Suprapubic skin (tissue), 4 donors: ENCODE measurements around the gene MAD1L1. TPM values are rescaled to one million over a fixed set of nuclear protein-coding genes. Genes with fewer than 3 reads are reported as not detected.

Experiments used
- DNase-seq, 2 donors: peaks; one replicate each; pipeline ENCODE4 v3.0.0-alpha.2; 2019; ENCODE audit warnings: low spot score in 2 of 2
- H3K27ac ChIP-seq: fragments of 200-600 bp; sonication (generic); one replicate; pipeline ENCODE4 v1.5.1; 2019
- H3K27me3 ChIP-seq: fragments of 200-600 bp; sonication (generic); one replicate; pipeline ENCODE4 v1.5.1; 2019
- H3K36me3 ChIP-seq: fragments of 200-600 bp; sonication (generic); one replicate; pipeline ENCODE4 v1.5.1; 2019
- H3K4me1 ChIP-seq: fragments of 200-600 bp; sonication (generic); one replicate; pipeline ENCODE4 v1.5.1; 2019
- H3K4me3 ChIP-seq: fragments of 200-600 bp; sonication (generic); one replicate; pipeline ENCODE4 v1.5.1; 2019; ENCODE audit warnings: mild to moderate bottlenecking
- H3K9me3 ChIP-seq: fragments of 200-600 bp; sonication (generic); one replicate; pipeline ENCODE4 v1.5.1; 2019
- CTCF ChIP-seq, 2 donors: fragments of 200-600 bp in 1 of 2; fragments of 450-650 bp in 1 of 2; sonication (generic) in 1 of 2; IDR thresholded peaks; one replicate each; pipeline ENCODE4 v1.5.1; 2016 to 2019; ENCODE audit warnings: antibody characterized with exemption in 2 of 2, mild to moderate bottlenecking in 1 of 2, moderate library complexity in 1 of 2
- EP300 ChIP-seq: sonication (generic); formaldehyde crosslinking; IDR thresholded peaks from one replicate; pipeline ENCODE4 v1.6.1; 2017; ENCODE audit warnings: antibody characterized with exemption
- POLR2A ChIP-seq, 2 donors: fragments of 450-650 bp; IDR thresholded peaks; one replicate each; pipeline ENCODE4 v1.6.1; 2017; ENCODE audit warnings: antibody characterized with exemption in 2 of 2, mild to moderate bottlenecking in 2 of 2, moderate library complexity in 2 of 2
- POLR2AphosphoS5 ChIP-seq, 3 donors: sonication (generic); formaldehyde crosslinking; IDR thresholded peaks; one replicate each; pipeline ENCODE4 v1.6.1; 2017; ENCODE audit warnings: antibody characterized with exemption in 3 of 3
- WGBS: methylation state at CpG from one replicate; pipeline ENCODE4 v1.1.5; 2018; 5-methylcytosine and 5-hydroxymethylcytosine counted together
- total RNA-seq, 4 donors: library from RNA; depleted of rRNA; stranded (reverse); fragments of >200 nt; gene quantifications; one replicate each; pipeline ENCODE4 v1.1.0, GENCODE V29; 2016

The MAD1L1 gene
- total RNA-seq, 4 donors from 2014 or later, result 53.2 to 69.8 (median 62.2) TPM

GRCh38 chr7:2042650-2043049, 190.1 kb downstream of the MAD1L1 start:
- DNase-seq, result peak; percentile 25 to 29
- peaks cover 13% of the 10 kb centered on the region for H3K36me3 ChIP-seq
- no peaks in the 10 kb centered on the region for H3K27me3 ChIP-seq
- no peak overlapping the region for H3K4me3 ChIP-seq
- H3K9me3 ChIP-seq, result no peaks in the 10 kb centered on the region
- no peak for TF ChIP-seq EP300
- no peak for TF ChIP-seq POLR2A (IDR thresholded peaks at IDR 0.05)
- no peak overlapping the region for H3K27ac ChIP-seq
- WGBS, result 93% methylated on average over 15 of the region's 15 CpGs
- peaks cover 2% of the 10 kb centered on the region for H3K4me1 ChIP-seq

GRCh38 chr7:2041496-2042367, 191.0 kb downstream of the MAD1L1 start:
- peaks cover 13% of the 10 kb centered on the region for H3K36me3 ChIP-seq
- 95% methylated on average over 24 of the region's 26 CpGs for WGBS

DNA sequence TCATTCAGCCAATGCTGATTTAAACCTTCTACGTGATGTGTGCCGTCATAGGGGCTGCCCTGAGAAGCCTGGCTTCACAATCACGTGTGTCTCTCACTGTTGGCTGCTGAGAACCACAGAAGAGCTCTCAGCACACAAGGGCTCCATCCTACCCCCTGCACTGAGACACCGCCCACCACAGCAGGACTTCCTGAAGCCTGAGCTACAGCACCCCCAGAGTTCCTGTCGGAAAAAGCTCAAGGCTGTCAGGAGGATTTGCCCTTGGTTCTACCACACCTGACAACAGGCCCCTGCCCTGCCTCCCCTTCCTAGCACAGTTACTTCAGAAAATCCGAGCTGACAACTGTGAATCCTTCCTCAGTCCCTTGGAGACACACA, 191.9 kb downstream of the MAD1L1 start:
- Histone ChIP-seq H3K27me3 (no peaks in the 10 kb centered on the region), H3K27ac (no peak overlapping the region), H3K4me1 (peaks cover 7% of the 10 kb centered on the region), H3K4me3 (no peak overlapping the region), H3K36me3 (peaks cover 13% of the 10 kb centered on the region), H3K9me3 (no peaks in the 10 kb centered on the region)
- DNase-seq, result peak in 1 of 2 donors; percentile 16
- 82% methylated on average over 4 of the region's 6 CpGs for WGBS
- TF ChIP-seq POLR2AphosphoS5 (IDR thresholded peaks at IDR 0.05) (no peak), EP300 (no peak), POLR2A (IDR thresholded peaks at IDR 0.05) (no peak), CTCF (IDR thresholded peaks at IDR 0.05) (no peak)

More at GRCh38 chr7:2041496-2042367, 191.0 kb downstream of the MAD1L1 start:
- no peak for TF ChIP-seq EP300
- no peak for TF ChIP-seq CTCF (IDR thresholded peaks at IDR 0.05)
- no peak for TF ChIP-seq POLR2AphosphoS5 (IDR thresholded peaks at IDR 0.05)
- no peak for TF ChIP-seq POLR2A (IDR thresholded peaks at IDR 0.05)
- no peaks in the 10 kb centered on the region for H3K27me3 ChIP-seq
- DNase-seq, result peak; percentile 17 to 28
- H3K27ac ChIP-seq, result no peak overlapping the region
- peaks cover 7% of the 10 kb centered on the region for H3K4me1 ChIP-seq
- H3K9me3 ChIP-seq, result no peaks in the 10 kb centered on the region
- no peak overlapping the region for H3K4me3 ChIP-seq

DNA sequence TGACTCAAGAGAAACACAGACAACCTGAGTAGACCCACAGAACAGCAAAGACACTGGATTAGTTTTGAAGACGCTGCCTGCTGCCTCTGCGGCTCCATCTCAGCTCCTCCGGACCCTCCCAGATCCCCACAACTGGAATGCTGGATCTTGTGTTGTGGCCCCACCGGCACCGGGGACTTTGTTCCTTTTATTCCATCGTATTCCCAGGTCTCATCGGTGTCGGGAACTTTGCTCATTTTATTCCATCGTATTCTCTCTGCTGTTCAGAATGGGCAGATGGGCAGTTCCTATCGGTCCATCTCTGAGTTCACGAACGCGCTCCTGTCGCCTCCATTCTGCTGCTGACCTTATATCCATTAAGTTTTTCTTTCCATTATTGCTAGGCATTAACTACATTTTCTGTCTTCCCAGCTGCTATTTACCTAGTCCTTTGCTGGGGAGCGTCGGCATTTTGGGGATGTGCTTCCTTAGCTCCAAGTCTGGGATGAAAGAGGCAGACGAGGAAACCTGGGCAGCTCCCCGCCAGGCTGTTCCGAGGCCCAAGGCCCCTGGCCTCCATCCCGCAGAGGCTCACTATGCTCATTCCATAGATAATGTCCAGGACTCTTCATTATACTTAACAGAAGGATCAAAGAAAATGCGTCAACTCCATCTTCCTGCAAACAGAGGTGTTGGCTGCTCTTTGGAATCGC, 192.4 kb downstream of the MAD1L1 start:
- Histone ChIP-seq H3K4me1 (peaks cover 7% of the 10 kb centered on the region), H3K27me3 (no peaks in the 10 kb centered on the region), H3K36me3 (peaks cover 13% of the 10 kb centered on the region), H3K4me3 (no peak overlapping the region), H3K9me3 (no peaks in the 10 kb centered on the region), H3K27ac (no peak overlapping the region)
- WGBS, result 95% methylated on average over 22 of the region's 22 CpGs
- peak; percentile 29 to 50 for DNase-seq
- TF ChIP-seq POLR2AphosphoS5 (IDR thresholded peaks at IDR 0.05), result no peak
- TF ChIP-seq EP300, result no peak
- no peak for TF ChIP-seq POLR2A (IDR thresholded peaks at IDR 0.05)
- no peak for TF ChIP-seq CTCF (IDR thresholded peaks at IDR 0.05)

GRCh38 chr7:2038931-2039728, 193.6 kb downstream of the MAD1L1 start:
- TF ChIP-seq CTCF (IDR thresholded peaks at IDR 0.05) (no peak), POLR2A (IDR thresholded peaks at IDR 0.05) (no peak), POLR2AphosphoS5 (IDR thresholded peaks at IDR 0.05) (no peak)
- Histone ChIP-seq H3K9me3 (no peaks in the 10 kb centered on the region), H3K4me1 (peaks cover 7% of the 10 kb centered on the region), H3K36me3 (peaks cover 13% of the 10 kb centered on the region), H3K4me3 (no peak overlapping the region), H3K27me3 (no peaks in the 10 kb centered on the region), H3K27ac (no peak overlapping the region)
- peak in 1 of 2 donors; percentile 37 for DNase-seq
- WGBS, result 89% methylated on average over 23 of the region's 23 CpGs
